ENCODE measurements around the gene FAM199X.
A peak's percentile ranks its signal among the peaks of the same experiment; 100 is the strongest.

FAM199X gene

DNA sequence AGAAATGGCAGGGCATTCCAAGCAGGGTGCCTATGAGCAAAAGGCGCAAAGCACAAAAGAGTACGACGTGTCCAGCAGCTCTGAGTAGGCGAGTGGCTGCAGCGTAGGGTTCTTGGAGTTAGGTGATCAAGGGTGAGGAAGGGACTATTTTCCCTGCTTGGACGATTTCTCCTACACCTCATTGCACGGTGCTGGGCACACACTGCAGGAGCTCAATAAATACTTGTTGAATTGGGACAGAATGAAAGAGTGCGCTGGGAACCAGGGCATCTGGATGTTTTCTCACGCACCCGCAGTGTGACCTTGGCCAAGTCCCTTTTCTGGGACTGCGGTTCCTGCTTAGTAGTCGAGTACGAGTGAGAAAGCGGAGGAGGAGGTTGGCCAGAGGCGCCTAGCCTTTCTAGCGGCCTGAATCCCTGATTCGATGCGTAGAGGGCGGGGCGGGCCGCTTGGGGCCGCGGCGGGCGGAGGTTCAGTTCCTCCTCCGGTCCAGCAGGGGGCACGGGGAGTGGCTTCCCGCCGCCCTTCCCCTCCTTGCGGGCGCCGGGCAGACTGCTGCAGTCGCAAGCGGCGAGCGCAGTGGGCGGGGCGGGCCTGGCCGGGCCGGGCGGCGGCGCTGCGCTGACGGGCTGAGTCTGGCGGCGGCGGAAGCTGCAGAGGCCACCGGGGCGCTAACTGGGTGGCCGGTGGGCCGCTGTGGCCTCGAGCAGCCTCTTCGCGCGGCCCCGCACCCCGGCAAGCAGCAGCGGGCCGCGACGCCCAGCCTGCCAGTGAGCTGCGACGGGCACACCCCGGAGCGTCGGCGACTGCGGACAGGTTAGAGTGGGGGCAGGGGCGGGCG, at the start of gene FAM199X:
Gene FAM199X (plus strand): TSS at position 560 of the 841 bp plus-strand sequence. CDS start 333 bp downstream, outside the sequence.
- peak; percentile 65 for DNase-seq

- no peak for DNase-seq
These were observed 48.5 kb upstream of the FAM199X start for GRCh38 chrX:104117759-104118158.

DNA sequence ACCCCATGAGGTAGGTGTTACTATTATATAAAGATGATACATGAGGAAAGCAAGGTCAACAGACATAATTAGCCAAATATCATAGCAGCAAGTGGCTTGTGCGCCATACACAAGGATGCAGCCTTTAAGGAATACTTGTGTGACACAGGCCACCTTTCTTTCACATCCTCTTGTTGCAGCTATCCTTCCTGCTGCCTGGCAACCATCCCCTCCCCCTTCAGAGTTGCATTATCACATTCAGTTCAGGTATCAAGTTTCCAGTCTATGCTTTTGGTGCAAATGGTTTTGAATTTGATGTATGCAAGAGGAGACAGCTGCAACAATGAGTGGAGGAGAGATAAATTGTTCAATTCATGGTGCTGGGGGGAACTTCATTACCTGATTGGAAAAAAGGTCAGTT, 47.5 kb upstream of the FAM199X start:
- no peak for DNase-seq

DNA sequence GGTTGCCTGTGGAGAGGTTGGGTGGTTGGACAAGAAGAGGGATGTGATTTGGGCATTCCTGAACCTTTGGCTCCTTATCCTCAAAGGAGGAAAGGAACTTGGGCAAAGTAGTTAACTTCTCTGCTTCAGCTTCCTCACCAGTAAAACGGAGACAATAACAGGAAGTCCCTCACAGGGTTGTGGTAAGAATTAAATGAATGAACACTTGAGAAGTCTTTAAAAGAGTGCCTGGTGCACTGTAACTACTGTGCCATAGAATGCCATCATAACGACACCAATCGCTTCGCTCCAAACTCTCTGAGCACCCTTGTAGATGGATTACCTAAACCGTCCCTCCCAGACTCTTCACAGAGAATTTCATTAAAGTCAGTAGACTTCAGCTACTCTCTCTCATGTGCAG, 43.4 kb upstream of the FAM199X start:
- no peak for DNase-seq

GRCh38 chrX:104126856-104127255, 39.4 kb upstream of the FAM199X start:
- DNase-seq: no peak

DNA sequence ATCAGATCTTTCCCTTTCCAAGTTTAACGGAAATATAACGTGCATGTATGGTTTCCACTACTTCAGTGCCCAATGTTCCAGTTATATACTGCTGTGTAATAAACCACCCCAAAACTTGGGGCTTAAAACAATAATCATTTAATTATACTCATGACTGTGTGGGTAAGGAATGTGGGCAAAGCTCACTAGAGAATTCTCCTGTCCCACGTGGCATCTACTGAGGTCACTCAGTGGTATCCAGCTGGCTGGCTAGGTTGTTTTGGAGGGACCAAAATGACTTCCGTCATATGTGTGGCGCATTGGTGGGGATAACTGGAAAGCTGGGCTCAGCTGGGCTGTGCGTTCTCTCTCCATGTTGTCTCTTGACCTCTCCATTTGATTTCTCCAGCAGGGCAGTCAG, 35.4 kb upstream of the FAM199X start:
- DNase-seq: no peak

DNA sequence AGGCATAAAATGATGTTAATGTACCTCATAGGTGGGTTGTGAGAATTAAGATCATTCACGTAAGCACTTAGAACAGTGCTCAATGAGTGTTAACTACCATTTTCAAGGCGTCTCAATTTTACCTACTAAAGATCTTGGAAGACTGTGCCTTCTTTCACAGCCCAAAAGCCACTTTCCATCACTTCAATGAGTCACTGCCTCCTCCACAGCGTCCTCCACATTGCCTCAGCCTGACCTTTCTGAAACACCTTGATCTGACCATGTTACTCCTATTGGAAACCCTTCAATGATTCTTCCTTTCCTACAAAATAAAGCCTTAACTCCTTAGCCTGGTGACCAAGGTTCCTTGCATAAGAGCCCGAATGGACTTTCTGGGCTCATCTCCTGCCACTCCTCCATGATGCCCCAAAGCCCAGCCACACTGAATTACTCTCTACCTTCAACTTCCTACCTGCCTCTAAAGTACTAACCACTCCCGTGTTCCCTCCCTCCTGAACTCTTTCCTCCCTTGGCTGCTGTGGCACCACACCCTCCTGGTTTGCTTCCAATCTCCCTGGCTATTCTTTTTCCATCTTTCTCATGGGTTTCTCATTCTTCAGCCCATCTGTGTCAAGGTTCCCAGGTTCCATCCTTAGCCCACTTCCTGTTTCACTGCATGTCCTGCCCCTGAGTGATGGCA, 31.5 kb upstream of the FAM199X start:
- no peak for DNase-seq

DNA sequence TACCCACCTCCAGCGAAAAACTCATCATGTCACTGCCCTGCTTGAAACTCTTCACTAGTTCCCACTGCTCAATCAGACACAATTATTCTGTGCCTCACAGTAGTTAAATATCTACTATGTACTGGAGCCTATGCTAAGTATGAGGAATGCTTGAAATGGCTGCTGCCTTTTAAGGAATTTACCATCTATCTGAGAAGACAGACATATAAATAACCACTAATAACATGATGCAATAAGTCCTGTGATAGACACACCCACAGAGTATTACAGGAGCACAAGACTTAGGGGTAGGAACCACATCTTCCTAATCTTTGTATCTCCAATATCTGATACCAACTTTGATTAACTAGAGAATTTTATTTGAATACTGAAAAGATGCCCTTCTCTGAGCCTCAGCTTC, 30.6 kb upstream of the FAM199X start:
- DNase-seq: no peak

- DNase-seq: peak; percentile 80
These were observed 29.8 kb upstream of the FAM199X start for GRCh38 chrX:104136241-104137019.

DNA sequence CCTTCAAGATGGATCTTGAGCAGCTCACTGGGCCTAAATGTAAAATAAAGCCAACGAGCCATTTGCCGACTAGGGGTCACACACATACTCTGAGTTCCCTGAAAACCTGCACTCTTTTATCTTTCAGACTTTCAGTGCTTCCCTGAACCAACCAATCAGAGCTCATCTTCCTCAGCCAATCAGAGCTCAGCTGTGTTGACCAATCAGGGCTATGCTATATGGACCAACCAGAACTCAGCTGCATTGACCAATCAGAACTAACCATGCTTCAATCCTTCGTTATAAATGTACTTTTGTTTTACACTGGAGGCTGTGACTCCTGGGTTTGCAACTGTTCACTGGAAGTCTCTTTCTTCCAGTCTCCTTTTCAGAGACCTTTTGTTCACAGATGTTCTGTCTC, 28.8 kb upstream of the FAM199X start:
- DNase-seq: no peak

- DNase-seq: no peak
These were observed 25.0 kb upstream of the FAM199X start for GRCh38 chrX:104141087-104141760.

DNA sequence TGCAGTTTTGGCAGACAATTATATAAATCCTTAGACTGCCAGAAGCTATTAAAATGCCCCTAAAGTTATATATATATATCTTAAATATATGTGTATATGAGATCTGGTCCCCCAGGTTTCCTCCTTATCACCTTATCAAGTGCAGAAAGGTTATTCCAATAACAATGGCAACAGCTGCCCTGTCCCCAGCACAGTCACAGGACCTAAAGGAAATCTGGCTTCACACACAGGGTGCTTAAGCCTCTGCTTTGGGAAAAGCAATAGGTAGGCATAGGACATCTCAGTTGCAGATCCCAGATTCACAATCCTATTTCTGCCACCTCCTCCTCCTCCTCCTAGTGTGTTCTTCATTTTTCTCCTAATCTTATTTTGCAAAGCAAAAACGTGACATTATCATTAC, 15.2 kb upstream of the FAM199X start:
- no peak for DNase-seq

DNA sequence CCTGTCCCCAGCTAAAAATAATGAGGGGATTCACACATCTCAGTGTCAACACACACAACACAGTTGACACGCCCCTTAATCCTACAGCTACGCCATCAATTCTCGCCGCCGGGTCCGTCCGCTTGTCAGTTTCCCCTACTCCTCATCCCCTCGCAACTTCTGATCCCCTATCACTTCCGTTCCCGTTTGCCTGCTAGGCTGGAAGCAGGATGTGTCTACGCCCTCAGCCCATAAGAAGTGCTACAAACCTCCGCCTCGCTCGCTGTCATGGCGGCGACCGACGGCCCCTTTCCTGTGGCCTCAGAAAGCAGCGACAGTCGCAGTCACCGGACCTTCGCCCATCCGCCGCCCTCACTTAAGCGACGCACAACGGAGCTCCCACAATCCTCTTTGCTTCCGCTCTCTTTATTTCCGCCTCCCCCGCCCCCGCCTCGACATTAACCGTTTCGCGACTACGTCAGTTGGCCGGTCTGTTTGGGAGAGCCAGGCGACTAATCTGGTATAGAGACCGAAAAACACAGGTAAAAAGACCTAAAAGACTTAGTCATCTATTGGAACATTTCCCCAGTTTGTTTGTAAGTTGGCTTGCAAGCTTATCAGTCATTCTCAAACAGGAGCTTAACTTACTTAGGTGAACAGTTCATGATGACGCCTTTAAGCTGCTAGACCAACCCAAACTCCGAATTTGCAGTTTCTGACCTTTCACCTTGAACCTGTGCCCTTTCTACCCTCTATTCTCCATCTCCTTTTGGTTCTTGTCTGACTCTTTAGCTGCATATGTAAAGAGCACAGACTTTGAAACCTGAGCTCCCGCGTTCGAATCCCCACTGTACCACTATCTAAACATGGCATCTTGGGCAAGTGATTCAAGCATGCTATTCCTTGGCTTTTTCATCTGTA, 9.4 kb upstream of the FAM199X start, which contains the start of gene SLC25A53:
Gene SLC25A53 (minus strand): TSS at position 380 of the 900 bp plus-strand sequence. CDS start 51,752 bp downstream, outside the sequence.
- peak; percentile 85 for DNase-seq

- no peak for DNase-seq
These were observed 633 bp downstream of the FAM199X start for GRCh38 chrX:104166735-104167436.

DNA sequence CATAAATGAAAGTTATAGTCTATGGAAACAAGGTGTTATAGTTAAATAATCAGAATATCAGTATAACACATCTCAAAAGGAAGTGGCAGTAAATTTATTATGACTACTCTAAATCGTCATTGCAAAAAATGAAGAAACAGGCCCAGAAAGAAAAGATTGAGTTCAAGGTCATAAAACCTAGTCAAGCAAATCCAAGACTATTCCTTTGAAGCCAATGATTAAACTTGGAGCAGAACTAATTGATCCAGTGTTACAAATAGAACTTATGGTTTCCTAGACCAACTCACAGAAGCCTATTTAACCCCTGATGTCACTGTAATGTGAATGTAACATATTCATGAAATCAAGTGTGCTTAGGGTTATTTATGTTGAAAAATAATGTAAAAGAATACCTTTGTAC, 1.9 kb downstream of the FAM199X start:
- DNase-seq: no peak

DNA sequence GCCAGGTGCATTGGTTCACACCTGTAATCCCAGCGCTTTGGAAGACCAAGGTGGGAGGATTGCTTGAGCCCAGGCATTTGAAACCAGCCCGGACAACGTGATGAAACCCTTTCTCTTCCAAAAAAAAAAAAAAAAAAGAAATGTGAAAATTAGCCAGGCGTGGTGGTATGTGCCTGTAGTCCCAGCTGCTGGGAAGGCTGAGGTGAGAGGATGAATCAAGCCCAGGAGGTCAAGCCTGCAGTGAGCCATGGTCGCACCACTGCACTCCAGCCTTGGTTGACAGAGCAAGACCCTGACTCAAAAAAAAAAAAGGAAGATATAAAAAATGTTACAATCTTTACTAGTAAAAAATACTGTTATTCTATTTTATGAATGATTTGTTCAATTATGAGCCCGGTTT, 5.9 kb downstream of the FAM199X start:
- no peak for DNase-seq

- no peak for DNase-seq
These were observed 6.5 kb downstream of the FAM199X start for GRCh38 chrX:104172788-104173187.

GRCh38 chrX:104173841-104174240, 7.6 kb downstream of the FAM199X start:
- no peak for DNase-seq

DNA sequence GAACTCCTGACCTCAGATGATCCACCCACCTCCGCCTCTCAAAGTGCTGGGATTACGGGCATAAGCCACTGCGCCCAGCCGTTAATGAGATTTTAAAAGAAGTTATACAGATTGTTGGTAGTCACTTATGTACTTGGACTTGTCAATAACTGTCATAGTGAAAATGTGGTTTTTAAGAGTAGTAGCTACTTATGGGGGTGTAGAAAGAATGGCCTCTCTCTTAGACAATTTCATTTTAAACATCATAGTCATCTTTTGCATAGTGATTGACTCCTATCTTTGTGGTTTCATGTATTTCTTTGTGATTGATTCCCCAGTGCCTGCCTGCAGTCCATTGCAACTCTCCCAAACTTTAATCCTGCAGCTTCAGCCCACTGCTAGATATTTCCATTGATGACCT, 17.4 kb downstream of the FAM199X start:
- no peak for DNase-seq

GRCh38 chrX:104187931-104188330, 21.7 kb downstream of the FAM199X start:
- no peak for DNase-seq

GRCh38 chrX:104189837-104190236, 23.6 kb downstream of the FAM199X start:
- DNase-seq: no peak

Measured in NCI-H1694 treated with DMSO at 0.1 percent for 48 hours (cell line).